GM19023 (cell line): ENCODE measurements around the gene GLIS1.

ENCODE experiments used
- ATAC-seq: cut with Tn5 transposase; IDR thresholded peaks from one replicate; pipeline ENCODE4 v1.9.1; 2021; ENCODE audit warnings: mild to moderate bottlenecking, moderate library complexity; ENCODE audit not compliant: unreplicated experiment

The GLIS1 gene

DNA sequence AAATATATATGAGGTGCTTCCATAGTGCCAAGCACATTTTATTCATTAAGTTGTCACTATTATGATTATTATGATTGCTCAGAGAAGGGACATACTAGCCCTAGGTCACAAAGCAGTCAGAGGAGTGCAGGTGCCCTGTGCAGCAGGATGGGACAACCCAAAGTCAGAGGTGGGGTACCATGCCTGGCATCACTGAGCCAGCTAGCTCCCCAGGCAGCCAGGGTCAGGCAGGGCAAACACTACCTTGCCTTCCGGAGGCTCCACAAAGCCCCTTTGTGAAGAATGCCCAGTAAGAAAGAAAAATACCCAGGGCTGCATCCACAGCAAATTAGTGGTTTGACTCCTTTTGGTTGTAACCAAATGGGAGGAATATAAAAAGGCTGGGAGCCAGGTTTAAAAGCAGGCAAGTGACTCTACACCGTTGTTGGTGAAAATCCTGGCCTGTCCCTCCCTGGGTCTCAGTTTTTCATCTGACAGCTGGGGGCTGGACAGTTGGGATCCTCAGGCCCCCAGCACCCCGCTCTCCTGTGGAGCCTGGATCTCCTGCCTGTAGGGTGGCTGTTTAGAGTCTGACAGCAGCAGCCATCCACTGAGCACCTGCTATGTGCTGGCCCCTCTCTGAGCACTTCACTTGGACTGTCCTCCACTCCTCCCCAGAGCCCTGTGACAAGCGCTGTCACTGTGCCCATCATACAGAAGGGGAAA lies 98.8 kb downstream of the GLIS1 start:
- no peak for ATAC-seq

DNA sequence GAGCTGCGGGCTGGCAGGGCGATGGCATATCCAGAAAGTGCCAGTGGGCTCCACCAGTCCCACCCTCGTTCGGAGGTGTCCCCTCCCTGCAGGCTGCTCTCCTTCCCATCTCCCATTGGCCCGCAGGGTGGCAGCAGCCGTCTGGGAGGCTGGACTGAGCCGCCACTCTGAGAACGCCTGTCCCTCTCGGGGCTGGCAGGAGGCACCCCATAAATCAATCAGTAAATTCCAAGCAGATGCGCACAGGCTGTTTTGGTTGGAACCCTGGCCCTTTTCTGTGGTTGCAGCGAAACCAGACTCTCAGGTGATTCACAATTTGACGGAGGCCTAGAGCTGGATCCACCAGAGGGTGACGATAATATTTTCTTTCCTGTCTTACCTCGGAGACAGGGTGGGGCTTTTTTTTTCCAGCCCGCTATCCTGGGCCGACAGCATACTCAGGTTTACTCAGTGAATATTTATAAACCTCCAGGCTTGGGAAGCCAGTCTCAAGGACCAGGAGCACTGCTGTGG lies 99.7 kb downstream of the GLIS1 start:
- ATAC-seq, result no peak

DNA sequence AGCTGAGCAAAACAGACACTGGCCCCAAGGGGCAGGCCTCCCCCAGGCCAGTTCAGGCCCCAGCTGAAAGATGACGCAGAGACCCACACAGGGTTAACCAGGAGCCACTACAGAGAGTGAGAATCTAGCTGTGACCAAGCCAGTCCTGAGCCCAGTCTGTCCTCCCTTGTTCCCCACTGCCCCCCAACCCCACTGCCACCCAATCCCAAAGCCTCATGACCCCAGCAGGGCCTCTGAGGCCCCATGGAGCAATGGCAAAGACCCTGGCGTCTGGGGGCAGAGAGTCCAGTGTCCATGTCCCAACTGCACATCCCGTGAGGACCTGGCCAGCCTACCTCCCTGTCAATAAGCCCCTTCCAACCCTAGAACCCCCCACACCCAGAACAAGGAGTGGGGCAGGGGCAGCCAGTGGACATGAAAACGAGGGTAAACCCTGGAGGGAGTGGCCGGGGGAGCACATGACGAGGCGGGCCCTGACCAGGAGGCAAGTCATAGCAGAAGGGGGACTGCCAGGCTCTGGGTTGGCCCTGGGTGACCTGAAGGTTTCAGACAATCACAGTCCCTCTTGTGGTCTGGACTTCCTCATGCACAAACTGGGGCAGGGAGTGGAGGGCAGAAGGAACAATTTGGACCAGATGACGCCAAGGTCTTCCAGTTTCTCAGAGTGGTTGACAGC lies 100.5 kb downstream of the GLIS1 start:
- no peak for ATAC-seq

DNA sequence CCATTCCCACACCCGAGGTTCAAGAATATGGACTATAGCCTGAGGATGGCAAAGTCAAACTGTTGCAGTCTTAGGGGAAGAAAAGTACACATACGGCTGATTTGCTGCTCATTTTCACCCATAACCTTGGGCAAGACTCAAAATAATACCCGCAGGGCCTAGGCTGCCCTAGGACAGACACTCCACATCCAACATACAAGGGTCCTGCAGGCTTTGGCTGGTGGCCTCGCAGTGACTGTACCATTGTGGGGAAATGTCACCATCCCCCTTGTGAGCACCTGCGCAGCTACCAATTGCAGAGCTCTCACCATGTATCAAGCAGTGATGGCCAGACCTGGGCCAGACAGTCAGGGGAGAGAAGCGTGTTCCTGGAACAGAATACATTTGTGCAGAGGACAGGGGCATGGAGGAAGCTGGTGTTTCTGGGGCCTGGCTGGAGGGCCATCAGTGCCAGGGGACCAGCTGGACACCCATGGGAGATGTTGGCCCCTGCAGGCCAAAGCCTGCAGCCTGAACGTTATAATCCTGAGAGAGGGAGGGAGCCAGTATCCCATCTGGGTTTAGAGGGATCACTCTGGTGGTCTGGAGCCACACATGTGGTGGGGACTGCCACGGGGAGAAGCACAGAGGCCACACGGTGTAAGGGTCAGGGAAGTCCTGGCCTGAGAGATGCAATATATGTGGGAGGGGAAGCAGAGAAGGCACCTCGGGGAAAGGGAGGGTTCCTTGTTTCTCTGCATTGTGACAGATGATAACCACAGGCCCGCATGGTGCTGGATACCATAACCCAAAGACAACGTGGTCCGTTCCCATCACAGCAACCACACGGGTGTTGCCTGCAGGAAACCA lies 101.2 kb downstream of the GLIS1 start:
- no peak for ATAC-seq

DNA sequence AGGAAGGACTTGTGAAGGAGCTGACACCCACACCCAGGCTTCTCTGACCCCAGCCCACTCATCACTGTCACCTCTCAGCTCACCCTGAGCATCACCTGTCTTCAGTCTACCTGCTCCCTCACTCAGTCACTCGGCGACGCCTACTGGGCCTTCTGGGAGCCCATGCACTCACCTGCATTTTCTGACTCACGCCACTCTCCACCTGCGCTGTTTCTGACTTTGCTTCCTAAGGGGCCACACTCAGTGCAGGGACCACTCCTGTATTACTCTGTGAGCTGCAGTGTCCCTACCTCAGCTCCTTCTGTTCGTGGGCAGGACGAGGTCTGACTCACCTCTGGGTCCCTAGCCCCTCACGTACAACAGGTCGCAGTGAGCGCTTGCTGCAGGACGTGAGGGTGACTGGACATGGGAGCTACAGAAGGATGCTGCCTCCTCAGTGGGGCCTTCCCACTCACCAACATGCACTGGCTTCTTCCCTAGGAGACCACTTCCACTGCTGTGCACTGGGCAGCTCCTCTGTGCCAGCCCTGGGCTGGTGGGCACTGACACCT lies 102.3 kb downstream of the GLIS1 start:
- ATAC-seq, result no peak

DNA sequence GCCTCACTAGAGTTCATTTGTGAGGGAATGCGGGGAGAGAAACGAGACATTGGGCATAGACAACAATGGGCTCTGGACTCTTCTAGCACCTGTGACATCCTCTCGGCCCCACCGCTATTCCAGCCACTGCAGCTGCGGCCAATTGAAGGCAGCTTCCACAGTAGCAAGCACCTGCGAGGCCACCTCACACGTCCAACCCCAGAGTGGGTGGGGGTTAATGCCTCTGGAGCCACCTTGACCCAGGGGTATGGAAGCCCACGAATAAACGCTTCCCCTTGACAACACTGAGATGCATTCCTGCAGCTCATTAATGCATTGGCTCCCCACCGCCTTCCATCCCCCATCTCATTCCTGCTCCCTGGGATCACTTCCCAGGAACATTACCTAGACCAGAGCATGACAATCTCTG lies 104.4 kb downstream of the GLIS1 start:
- ATAC-seq, result no peak

DNA sequence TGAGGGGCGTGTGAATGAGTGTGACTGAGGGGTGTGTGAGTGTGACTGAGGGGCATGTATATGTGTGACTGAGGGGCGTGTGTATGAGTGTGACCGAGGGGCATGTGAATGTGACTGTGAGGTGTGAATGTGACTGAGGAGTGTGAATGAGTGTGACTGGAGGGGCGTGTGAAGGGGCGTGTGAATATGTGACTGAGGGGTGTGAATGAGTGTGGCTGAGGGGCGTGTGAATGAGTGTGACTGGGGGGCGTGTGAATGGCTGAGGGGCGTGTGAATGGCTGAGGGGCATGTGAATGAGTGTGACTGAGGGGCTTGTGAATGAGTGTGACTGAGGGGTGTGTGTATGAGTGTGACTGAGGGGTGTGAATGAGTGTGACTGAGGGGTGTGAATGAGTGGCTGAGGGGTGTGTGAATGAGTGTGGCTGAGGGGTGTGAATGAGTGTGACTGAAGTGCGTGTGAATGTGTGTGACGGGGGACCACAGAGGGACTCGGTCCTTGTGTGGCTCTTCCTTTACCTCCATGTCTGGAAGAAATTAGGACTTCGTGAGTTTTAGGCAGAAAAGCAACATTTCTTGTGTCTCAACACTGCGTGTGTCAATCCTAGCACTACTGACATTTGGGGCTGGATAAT lies 105.8 kb downstream of the GLIS1 start:
- ATAC-seq, result no peak

- ATAC-seq, result no peak
Measured at GRCh38 chr1:53631622-53632310, 107.2 kb downstream of the GLIS1 start.

DNA sequence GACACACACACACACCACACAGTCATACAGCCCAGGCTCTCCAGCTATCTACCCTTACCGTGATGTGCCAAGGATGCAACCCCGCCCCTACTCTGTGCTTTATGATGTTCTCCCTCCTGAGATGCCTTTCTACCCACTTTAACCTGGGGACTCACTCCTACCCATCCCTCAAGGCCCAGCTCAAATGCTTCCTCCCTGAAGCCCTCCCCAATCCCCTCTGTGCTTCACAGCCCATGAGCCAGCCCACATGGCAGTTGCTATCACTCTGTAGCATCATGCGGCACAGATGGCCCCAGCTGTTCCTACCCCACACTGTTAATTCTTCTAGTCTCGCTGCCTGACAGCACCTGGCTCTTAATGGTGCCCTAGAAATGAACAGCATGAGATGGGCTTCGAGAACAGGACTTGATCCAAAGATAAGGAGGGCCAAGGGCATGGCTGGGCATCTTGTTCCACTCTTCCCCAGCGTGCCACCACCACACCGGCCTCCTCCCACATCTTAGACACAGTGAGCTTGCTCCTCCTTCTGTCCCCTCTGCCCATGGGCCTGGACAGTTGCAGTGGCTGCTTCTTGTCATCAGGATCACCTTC lies 109.8 kb downstream of the GLIS1 start:
- no peak for ATAC-seq

- ATAC-seq, result no peak
Measured at GRCh38 chr1:53628286-53628955, 110.5 kb downstream of the GLIS1 start.

DNA sequence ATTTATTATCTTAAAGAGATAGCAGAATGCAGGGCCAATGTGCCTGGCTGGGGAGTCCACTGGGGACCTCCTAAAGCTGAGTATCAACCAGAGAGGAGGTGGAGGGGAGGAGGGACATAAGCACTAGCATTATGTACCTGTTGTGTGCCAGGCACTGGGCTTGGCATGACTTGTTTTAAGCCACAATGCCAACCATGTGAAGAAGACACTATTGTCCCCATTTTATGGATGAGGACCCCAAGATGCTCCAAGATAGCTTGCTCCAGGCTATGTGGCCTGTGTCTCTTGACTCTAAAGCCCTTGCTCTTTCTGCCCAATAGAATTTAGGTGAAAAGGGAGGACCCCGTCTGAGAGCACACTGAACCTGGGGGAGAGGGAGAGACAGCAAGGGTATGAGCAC lies 111.3 kb downstream of the GLIS1 start:
- no peak for ATAC-seq

- ATAC-seq, result no peak
Measured at GRCh38 chr1:53627031-53627430, 111.9 kb downstream of the GLIS1 start.

DNA sequence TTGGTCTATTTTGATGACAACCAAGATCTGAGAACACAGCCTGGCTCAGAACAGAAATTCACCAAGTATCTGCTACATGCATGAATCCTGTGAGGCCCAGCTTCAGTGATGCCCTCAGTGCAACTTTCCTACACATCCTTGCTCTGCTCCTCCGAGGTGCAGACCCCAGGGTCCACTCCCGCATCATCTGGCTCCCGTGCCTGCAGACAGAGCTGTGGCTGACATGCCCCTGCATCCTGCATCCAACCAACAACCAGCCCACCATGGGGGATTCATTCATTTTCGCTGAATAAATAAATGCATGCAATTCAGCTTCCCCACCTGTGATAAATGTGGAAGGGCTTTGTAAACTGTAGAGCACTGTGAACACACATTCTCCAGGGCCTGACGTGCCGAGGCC lies 112.3 kb downstream of the GLIS1 start:
- ATAC-seq, result no peak

- no peak for ATAC-seq
Measured at GRCh38 chr1:53625766-53626520, 113.0 kb downstream of the GLIS1 start.

DNA sequence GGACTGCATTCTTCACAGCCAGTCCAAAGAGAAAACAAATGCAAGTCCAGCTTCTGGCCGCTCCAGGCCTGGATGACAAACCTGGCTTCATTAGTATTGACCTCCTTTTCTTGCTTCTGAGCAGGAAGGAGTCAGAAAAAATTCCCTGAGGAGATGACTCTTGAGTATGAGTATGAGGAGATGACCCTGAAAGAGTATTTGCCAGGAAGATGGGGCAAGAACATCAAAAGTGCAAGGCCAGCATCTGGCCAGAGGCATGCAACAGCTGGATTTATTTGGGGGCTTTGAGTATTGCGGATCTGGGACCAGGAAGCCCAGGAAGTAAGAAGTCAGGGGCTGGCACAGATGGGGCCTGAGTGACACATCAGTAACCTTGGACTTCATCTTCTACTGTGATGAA lies 113.9 kb downstream of the GLIS1 start:
- ATAC-seq, result no peak

DNA sequence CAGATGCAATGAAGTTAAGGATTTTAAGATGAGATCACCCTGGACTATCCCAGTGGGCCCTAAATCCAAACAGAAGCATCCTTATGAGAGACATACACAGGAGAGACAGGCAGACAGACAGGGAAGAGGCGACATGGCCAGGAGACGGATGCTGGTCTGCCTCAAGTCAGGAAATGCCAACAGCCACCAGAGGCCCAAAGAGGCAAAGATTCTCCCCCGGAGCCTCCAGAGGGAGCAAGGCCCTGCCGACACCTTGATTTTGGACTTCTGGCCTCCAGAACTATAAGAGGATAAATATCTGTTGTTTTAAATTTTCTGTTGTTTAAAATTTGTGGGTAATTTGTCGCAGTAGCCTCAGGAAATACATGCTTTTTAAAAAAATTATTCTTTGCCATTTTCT lies 116.4 kb downstream of the GLIS1 start:
- no peak for ATAC-seq

GRCh38 chr1:53621144-53621543 lies 117.8 kb downstream of the GLIS1 start:
- no peak for ATAC-seq

DNA sequence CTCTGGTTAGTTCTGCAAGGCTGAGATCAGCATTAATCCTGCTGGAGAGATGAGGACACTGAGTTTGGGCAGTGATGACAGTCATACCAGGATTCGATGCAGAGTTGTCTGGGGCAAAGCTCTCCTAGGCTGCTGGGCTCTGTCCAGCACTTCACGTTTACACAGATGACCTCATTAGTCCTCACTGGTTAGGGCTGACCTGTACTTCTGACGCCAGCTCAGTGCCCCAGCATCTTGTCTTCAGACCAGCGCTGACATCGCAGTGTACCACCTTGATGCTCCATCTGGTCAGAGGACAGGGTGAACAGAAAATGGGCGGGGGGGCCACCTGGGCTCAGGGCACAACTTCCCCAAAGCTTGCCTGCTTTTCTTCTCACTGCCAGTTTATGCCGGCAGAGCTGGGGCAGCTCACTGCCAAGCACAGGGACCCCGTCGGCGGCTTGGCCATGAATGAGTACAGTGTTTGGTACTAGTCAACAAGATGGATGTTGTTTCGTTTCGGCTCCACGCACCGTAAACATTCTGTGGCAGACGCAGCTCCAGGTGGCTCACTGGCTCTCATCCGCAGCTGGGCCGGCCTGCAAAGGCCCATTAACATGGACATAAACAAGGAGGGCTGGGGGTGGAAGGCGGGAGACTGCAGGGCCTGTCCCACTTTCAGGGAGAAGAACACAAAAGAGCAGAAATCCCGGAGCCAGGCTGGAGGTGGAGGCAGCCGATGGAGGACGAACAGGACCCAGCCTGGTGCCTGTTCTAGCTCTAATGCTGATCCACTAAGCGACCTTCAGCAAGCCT lies 118.7 kb downstream of the GLIS1 start:
- no peak for ATAC-seq
